Measurements from ENCODE around the gene GABRB2.
"Not testable (repeated sequence)": the region's sequence is repeated elsewhere in the genome, so short reads cannot be mapped to it uniquely, and the experiment has no call there.

Gene GABRB2

GRCh38 chr5:161546470-161547301, at the start of gene GABRB2:
Gene GABRB2 (minus strand): TSS chr5:161546725. CDS start chr5:161546643, 82 bp downstream.
- peak; percentile 68 for DNase-seq

GRCh38 chr5:161585798-161586197, 39.3 kb upstream of the GABRB2 start:
- no peak for DNase-seq

GRCh38 chr5:161580621-161581020, 34.1 kb upstream of the GABRB2 start:
- DNase-seq = no peak

GRCh38 chr5:161572914-161573313, 26.4 kb upstream of the GABRB2 start:
- DNase-seq = no peak

- no peak for DNase-seq
Measured at GRCh38 chr5:161566081-161566480, 19.6 kb upstream of the GABRB2 start.

GRCh38 chr5:161562446-161562845, 15.9 kb upstream of the GABRB2 start:
- DNase-seq = no peak

GRCh38 chr5:161549106-161549505, 2.6 kb upstream of the GABRB2 start:
- no peak for DNase-seq

- no peak for DNase-seq
Measured at GRCh38 chr5:161548487-161549094, 2.1 kb upstream of the GABRB2 start.

GRCh38 chr5:161547738-161548486, 1.4 kb upstream of the GABRB2 start:
- no peak for DNase-seq

GRCh38 chr5:161547406-161547737, 847 bp upstream of the GABRB2 start:
- no peak for DNase-seq

GRCh38 chr5:161546095-161546469, 443 bp downstream of the GABRB2 start:
- no peak for DNase-seq

GRCh38 chr5:161545344-161546094, 1.0 kb downstream of the GABRB2 start:
- no peak for DNase-seq

- peak; percentile 29 for DNase-seq
Measured at GRCh38 chr5:161544350-161544765, 2.2 kb downstream of the GABRB2 start.

GRCh38 chr5:161539016-161539415, 7.5 kb downstream of the GABRB2 start:
- DNase-seq = no peak

- DNase-seq = no peak
Measured at GRCh38 chr5:161535762-161536161, 10.8 kb downstream of the GABRB2 start.

GRCh38 chr5:161530700-161531099, 15.8 kb downstream of the GABRB2 start:
- DNase-seq = no peak

- no peak for DNase-seq
Measured at GRCh38 chr5:161513942-161514341, 32.6 kb downstream of the GABRB2 start.

- DNase-seq = no peak
Measured at GRCh38 chr5:161507591-161507990, 38.9 kb downstream of the GABRB2 start.

GRCh38 chr5:161505160-161505559, 41.4 kb downstream of the GABRB2 start:
- not testable (repeated sequence) for DNase-seq

- no peak for DNase-seq
Measured at GRCh38 chr5:161498531-161498930, 48.0 kb downstream of the GABRB2 start.

GRCh38 chr5:161483721-161484120, 62.8 kb downstream of the GABRB2 start:
- DNase-seq = no peak

- no peak for DNase-seq
Measured at GRCh38 chr5:161481922-161482321, 64.6 kb downstream of the GABRB2 start.
